ENCODE results near the gene STK39. TPM values are rescaled to one million over a fixed set of nuclear protein-coding genes. Genes with fewer than 3 reads are reported as not detected.

The STK39 gene
- total RNA-seq, 3 donors from 2014 or later = 36.4 to 57.5 (median 52.5) TPM

DNA sequence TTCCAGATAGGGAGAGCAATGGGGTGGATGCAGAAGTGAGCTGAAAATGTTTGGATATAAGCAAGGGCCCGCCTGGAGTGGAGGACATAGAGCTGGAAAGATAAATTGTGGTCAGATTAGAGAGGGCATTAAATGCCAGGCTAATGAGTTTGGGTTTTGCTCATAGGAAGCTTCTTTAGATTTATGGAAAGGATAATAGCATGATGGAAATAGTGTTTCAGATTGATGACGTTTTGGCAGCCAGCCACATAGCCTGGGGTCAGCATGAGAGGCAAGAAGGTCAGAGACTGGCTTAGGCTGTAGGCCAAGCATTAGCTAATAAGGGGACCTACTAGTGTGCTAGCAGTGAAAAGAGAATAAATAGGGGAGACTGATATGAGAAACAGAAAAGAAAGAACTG, 321.6 kb downstream of the STK39 start:
- ATAC-seq = no peak
- no peaks in the 10 kb centered on the region for H3K36me3 ChIP-seq (ENCODE audit: low read depth)
- DNase-seq = no peak
- no peaks in the 10 kb centered on the region for H3K4me1 ChIP-seq (ENCODE audit: low read depth)
- TF ChIP-seq, protein P1, sequence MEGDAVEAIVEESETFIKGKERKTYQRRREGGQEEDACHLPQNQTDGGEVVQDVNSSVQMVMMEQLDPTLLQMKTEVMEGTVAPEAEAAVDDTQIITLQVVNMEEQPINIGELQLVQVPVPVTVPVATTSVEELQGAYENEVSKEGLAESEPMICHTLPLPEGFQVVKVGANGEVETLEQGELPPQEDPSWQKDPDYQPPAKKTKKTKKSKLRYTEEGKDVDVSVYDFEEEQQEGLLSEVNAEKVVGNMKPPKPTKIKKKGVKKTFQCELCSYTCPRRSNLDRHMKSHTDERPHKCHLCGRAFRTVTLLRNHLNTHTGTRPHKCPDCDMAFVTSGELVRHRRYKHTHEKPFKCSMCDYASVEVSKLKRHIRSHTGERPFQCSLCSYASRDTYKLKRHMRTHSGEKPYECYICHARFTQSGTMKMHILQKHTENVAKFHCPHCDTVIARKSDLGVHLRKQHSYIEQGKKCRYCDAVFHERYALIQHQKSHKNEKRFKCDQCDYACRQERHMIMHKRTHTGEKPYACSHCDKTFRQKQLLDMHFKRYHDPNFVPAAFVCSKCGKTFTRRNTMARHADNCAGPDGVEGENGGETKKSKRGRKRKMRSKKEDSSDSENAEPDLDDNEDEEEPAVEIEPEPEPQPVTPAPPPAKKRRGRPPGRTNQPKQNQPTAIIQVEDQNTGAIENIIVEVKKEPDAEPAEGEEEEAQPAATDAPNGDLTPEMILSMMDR (IDR thresholded peaks at IDR 0.05) = no peak
- no peaks in the 10 kb centered on the region for H3K9me3 ChIP-seq
- no peak overlapping the region for H3K4me3 ChIP-seq
- intact Hi-C loops (cut with DNase I, micrococcal nuclease) = no loop called here

DNA sequence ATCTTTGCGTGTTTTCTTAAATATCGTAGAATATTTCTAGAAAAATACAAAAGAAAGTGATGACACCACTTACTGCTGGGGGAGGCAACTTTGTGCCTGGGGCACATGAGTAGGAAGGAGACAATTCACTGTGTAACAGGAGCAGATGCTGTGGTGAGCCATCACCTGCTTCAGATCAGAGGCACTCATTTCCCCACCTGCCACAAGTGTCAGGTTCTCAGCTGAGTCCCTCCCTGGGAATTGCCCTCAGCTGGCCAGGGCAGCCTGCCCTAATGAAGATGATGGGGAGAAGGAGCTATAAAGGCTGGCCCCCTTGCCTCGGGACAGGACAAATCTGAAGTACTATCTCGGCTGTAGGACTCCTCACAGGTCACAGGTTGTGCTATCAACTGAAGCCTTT, 322.8 kb downstream of the STK39 start:
- H3K4me3 ChIP-seq = no peak overlapping the region
- no peaks in the 10 kb centered on the region for H3K9me3 ChIP-seq
- ATAC-seq (no peak), DNase-seq (no peak)
- intact Hi-C loops (cut with DNase I, micrococcal nuclease) = no loop called here
- TF ChIP-seq, protein P1 (IDR thresholded peaks at IDR 0.05) = no peak
- H3K36me3 ChIP-seq (ENCODE audit: low read depth) = no peaks in the 10 kb centered on the region
- H3K4me1 ChIP-seq (ENCODE audit: low read depth) = no peaks in the 10 kb centered on the region

DNA sequence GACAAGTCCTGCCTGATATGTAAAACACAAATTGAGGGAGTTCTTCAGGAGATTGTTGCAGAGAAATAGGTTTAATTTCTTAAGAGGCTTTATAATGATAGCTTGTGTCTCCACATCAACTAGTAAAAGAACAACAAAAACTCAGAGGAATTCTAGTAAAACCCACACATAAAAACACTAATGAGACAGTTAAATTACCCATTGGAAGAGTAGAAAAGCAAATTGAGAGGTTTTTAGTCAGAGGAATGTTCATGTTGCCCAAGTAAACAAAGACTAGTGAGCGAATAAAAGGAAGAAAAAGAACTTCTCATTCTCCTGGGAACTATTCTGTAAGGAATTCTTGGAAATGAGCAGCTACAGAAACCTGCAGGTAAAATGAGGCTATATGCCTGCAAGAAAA, 330.6 kb downstream of the STK39 start:
- no peaks in the 10 kb centered on the region for H3K9me3 ChIP-seq
- no peak overlapping the region for H3K4me3 ChIP-seq
- DNase-seq (no peak), ATAC-seq (no peak)
- no peaks in the 10 kb centered on the region for H3K4me1 ChIP-seq (ENCODE audit: low read depth)
- H3K36me3 ChIP-seq (ENCODE audit: low read depth) = no peaks in the 10 kb centered on the region
- intact Hi-C loops (cut with DNase I, micrococcal nuclease) = no loop called here
- TF ChIP-seq, protein P1 (IDR thresholded peaks at IDR 0.05) = no peak

DNA sequence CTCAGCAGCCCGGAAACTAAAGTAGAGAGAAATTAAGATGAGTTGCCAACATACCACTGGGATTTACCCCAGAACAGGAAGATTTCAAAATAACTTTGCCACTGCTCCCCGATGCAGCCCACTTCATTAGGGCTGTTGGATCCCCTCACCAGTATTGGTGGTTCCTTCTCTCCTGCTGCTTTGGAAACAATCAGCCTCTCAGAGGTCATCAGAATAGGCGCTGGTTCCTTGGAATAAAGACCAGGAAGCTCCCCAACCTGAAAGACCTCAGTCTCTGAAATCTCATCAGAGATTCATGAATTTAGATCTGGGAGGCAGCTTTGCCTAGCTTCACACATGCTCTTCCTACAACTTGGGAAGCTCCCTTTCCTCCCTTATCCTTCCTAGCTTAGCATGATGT, 332.4 kb downstream of the STK39 start:
- Histone ChIP-seq H3K4me1 (ENCODE audit: low read depth) (no peaks in the 10 kb centered on the region), H3K4me3 (no peak overlapping the region), H3K9me3 (no peaks in the 10 kb centered on the region), H3K36me3 (ENCODE audit: low read depth) (no peaks in the 10 kb centered on the region)
- TF ChIP-seq, protein P1 (IDR thresholded peaks at IDR 0.05) = no peak
- ATAC-seq (no peak), DNase-seq (no peak)
- intact Hi-C loops (cut with DNase I, micrococcal nuclease) = no loop called here

DNA sequence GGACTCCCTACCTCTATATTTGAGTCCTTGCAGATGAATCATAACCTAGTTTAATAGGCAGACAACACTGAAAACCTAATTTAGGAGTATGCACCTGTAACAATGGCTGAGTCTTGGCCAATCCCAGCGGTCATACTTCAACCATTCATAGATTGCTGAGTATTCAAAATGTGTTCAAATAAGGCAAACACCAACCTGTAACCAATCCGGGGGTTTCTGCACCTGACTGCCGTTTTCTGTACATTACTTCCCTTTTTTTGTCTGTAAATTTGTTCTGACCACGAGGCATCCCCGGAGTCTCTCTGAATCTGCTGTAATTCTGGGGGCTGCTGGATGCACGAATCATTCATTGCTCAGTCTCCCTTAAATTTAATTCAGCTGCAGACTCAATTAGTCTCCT, 338.6 kb downstream of the STK39 start:
- no peak for DNase-seq
- Histone ChIP-seq H3K9me3 (no peaks in the 10 kb centered on the region), H3K4me3 (no peak overlapping the region), H3K36me3 (ENCODE audit: low read depth) (no peaks in the 10 kb centered on the region), H3K4me1 (ENCODE audit: low read depth) (no peaks in the 10 kb centered on the region)
- no peak for ATAC-seq
- TF ChIP-seq, protein P1 (IDR thresholded peaks at IDR 0.05) = no peak
- intact Hi-C loops (cut with DNase I, micrococcal nuclease) = no loop called here

DNA sequence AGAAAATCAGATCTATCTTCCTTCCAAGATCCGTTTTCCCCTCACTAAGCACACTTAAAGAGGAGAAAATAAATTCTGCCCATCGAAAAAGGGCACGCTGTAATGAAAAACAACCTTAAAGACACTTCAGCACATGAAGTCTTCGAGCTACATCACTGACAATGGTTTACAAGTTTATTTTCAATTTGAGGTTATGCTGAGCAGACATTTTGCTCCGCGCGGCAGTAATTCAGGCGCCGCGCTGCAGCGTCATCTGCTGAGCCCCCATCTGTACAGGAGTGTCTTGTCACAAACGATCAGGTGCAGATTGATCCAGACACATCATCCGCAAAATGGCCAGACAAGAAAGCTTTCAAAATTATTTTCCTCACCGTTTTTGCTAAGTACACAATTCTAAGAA, 341.7 kb downstream of the STK39 start:
- no peaks in the 10 kb centered on the region for H3K36me3 ChIP-seq (ENCODE audit: low read depth)
- TF ChIP-seq, protein P1 (IDR thresholded peaks at IDR 0.05) = no peak
- H3K4me1 ChIP-seq (ENCODE audit: low read depth) = no peaks in the 10 kb centered on the region
- H3K9me3 ChIP-seq = no peaks in the 10 kb centered on the region
- ATAC-seq (no peak), DNase-seq (no peak)
- no peak overlapping the region for H3K4me3 ChIP-seq
- intact Hi-C loops (cut with DNase I, micrococcal nuclease) = no loop called here

Measured in mucosa of descending colon (tissue), 3 donors.